HuH-7.5 (cell line): ENCODE measurements around the gene IGLL1.
"Not testable (repeated sequence)": the region's sequence is repeated elsewhere in the genome, so short reads cannot be mapped to it uniquely, and the experiment has no call there.

Source experiments
- DNase-seq: peaks from one replicate; pipeline ENCODE4 v3.0.0; 2011; ENCODE audit warnings: low spot score

The IGLL1 gene

DNA sequence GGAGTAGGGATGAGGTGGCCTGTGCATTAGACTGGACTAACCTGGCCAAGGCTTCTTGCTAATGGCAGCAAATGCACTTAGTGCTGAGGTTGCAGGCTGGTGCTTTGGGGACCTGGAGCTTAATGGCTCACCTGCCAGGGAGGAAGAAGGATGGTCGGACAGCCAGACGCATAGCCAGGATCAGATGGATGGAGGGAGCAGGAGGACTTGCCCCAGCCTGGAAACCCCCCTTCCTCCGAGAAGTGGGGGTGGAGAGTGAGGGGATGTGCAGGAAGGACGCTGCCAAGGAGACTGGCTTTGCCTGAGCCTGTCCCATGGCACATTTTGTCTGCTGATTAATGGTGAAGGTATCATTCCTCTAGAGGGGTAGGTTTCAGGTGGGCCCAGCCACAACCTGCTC, 17.9 kb downstream of the IGLL1 start:
- no peak for DNase-seq

DNA sequence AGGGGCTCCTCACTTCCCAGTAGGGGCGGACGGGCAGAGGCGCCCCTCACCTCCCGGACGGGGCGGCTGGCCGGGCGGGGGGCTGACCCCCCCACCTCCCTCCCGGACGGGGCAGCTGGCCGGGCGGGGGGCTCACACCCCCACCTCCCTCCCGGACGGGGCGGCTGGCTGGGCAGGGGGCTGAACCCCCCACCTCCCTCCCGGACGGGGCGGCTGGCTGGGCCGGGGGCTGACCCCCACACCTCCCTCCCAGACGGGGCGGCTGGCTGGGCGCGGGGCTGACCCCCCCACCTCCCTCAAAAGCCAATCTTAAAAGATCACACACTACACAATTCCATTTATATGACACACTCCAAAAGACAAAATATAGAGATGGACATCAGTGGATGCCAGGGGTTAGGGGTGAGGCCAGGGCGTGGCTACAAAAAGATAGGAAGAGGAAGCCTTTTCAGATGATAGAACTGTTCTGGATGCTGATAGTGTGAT, 19.0 kb downstream of the IGLL1 start:
- DNase-seq, result not testable (repeated sequence)

DNA sequence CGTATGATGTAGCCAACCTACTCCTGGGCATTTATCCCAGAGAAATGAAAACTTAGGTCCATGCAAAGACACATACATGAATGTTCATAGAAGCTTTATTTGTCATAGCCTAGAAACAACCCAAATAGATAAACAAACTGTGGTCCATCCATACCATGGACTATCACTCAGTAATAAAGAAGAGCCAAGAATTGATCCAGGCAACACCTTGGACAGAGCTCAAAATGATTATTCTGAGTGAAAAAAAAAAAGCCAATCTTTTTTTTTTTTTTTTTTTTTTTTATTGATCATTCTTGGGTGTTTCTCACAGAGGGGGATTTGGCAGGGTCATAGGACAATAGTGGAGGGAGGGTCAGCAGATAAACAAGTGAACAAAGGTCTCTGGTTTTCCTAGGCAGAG, 19.9 kb downstream of the IGLL1 start:
- DNase-seq, result not testable (repeated sequence)

DNA sequence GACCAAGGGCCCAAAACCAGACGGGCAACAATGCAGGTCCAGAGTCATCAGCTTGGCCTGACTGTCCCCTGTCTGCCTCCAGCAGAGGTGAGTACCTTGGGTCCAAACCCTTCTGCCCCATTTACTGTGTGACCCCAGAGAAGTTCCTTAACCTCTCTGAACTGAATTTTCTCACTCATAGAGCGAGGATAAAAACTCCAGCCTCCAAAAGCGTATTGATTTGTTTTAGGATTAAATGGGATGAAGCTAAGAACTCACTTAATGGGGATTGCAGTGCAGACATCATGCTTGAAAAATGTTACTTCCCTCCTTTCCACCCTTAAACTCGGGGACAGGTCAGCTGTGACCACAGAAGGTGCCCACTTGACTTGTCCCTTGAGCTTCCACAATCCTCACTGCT, 22.6 kb downstream of the IGLL1 start:
- DNase-seq, result no peak

DNA sequence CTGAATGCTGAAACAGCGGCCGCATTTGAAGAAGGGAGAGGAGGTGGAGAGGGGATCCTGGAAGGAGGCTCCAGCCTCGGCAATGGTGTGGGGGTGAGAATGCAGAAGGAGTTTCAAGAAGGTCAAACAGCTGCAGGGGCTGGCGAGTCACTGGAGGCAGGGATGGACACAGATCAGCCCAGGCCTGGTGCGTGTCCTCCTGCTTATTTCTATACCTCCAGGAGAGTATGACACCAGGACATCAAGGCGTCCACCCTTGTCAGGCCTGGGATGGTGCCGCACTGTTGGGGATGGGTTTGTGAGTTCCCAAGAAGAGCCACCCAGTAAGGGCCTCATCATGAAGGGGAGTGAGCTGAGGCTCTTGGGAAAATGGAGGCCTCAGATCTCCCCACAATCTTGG, 23.1 kb downstream of the IGLL1 start:
- no peak for DNase-seq

DNA sequence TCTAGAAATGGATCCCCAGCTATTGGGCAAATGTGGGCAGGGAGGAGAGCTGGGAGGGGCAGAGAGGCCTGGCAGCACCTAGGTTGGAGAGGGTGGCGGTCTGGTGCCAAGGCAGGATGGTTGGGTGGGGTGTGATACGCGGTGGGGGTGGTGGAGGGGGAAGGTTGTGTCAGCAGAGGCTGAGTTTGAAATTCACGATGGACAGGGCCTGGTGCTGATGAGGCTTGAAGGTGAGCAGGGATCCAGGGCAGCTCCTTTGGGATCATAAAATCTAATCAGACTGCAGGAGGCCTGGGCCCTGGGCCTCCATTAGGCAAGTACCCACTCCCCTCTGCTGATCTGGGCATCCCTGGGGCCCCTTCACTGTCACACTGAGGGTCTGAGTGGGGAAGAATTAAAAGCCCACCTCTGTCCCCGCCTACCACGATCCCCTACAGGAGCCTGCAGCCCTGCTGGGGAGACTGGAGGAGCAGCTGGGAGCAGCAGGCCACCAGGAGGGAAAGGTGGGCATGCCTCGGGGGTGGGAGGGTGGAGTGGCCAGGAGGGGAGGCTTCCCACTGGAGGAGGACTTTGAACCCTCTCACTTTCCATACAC, 24.0 kb downstream of the IGLL1 start:
- DNase-seq, result no peak

DNA sequence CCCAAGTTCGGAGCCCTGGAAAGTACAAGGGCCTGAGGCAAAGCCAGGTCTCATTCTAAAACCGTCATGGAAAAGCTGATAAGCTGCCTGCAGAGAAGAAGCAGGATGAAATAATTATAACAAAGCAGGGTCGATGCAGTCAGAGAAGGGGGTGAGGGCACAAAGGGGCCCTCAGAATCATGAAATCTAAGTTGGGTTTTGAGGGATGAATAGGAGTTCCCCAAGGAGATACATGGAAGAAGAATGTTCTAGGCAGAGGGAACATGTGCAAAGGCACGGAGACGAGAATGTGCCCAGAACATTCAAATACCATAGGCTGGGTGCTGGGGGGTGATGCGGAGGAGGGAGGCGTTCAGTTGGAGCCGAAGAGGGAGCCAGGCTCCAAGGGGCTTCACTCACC, 25.0 kb downstream of the IGLL1 start:
- DNase-seq, result no peak

DNA sequence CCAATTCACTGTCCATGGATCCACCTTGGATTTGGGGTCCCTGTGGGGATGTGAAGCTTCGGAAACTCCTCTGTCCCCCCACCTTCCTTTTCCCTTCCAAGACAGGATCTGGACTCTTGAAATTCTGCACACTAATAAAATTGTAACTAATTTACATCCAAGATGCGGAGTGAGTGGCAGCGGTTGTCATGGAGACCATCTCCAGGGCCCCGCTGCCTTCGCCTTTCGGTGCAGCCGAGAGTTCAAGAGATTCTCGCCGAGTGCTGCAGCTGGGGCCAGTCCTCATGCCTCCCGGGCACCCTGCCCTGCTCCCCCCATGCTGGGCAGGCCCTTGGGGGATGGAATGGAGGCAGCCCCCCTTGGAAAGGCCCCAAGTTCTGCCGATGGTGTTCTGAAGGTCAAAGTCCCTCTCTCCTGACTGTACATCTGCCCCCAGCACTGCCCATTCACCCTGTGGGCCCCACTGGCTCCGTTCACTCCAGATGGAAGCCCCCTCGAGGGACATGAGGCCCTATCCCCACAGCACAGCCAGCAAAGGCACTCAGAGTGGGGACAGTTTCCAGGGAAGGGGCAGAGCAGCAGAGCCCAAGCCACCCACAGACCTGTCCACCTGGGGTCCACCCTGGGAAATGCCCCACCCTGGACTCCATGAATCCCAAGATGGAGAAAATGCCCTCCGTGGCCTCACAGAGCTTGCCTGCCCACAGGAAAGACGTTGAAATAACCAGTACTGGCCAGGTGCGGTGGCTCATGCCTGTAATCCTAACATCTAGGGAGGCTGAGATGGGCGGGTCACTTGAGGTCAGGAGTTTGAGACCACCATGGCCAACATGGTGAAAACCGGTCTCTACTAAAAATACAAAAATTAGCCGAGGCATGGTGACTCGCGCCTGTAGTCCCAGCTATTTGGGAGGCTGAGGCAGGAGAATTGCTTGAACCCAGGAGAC, 25.9 kb downstream of the IGLL1 start:
- DNase-seq, result no peak

DNA sequence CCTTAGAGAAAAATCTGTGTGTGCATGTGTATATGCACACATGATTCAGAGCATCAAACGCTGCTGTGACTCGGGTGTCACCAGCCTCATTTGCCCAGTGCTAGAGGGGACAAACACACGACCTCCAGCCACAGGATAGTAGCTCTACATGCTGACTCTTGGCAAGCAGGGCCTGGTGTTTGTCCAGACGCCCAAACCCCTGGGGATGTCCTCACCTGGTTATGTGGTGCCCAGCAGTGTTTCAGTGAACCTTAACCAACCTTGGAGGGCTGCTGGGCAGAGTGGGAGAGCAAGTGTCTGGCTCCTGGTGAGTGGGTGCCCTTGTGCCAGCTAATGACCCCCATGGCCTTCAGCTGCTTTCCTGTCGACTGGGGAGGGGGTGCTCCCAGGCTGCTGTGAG, 26.7 kb downstream of the IGLL1 start:
- DNase-seq, result no peak

DNA sequence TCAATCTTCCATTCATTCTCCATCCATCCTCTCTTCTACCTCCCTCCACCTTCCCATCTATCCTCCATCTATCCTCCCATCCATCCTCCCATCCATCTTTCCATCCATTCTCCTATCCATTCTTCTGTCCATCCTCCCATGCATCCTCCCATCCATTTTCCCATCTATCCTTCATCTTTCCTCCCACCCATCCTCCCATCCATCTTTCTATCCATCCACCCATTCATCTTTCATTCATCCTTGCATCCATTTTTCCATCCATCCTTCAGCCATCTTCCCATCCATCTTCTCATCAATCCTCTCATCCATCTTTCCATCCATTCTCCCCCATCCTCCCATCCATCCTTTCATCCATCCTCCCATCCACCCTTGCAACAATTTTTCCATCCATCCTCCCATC, 27.5 kb downstream of the IGLL1 start:
- DNase-seq, result no peak

DNA sequence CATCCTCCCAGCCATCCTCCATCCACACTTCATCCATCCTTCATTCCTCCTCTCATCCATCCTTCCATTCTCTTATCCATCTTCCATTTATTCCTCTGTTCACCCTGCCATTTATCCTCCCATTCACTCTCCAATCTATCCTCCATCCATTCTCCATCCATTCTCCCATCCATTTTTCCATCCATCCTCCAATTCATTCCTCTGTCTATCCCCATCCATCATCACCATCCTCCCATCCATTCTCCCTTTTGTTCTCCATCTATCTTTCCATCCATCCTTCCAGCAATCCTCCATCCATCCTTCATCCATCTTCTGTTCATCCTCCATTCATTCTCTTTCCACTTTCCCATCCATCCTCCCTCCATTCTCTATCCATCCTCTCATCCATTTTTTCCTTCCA, 28.7 kb downstream of the IGLL1 start:
- no peak for DNase-seq

DNA sequence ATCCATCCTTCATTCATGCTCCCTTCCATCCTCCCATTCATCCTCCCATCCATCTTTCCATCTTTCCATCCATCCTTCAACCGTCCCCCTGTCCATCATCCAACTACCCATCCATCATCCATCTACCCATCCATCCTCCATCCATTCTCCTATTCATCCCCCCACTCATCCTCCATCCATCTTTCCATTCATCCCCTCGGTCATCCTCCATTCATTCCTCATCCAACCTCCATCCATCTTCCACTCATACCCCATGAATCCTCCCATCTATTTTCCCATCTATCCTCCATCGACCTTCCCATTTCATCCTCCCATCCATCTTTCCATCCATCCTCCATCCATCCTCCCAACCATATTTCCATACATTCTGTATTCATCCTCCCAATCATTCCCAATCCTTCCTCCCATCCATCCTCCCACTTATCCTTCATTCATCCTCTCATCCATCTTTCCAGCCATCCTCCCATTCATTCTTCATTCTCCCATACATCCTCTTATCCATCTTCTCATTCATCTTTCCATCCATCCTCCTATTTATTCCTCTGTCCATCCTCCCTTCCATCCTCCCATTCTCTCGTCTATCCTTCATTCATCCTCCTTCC, 29.9 kb downstream of the IGLL1 start:
- no peak for DNase-seq

DNA sequence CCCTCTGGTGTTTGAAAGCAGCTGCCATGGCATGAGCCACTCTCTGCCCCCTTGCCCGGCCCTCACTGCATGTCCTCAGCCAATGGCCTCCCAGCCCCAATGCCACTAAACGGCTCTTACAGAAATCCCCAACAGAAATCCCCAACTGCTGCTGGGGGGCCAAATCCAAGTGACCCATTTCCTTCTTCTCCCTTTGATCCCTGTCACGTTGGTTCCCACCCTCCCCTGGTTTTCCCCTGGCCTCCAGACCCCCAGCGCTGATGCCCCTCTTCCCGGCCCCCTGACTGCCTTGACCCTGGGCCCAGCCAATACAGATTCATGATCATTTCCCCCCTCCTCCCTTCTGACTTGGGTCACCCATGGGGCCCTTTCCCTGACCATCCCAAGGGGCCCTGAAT, 30.9 kb downstream of the IGLL1 start:
- no peak for DNase-seq

DNA sequence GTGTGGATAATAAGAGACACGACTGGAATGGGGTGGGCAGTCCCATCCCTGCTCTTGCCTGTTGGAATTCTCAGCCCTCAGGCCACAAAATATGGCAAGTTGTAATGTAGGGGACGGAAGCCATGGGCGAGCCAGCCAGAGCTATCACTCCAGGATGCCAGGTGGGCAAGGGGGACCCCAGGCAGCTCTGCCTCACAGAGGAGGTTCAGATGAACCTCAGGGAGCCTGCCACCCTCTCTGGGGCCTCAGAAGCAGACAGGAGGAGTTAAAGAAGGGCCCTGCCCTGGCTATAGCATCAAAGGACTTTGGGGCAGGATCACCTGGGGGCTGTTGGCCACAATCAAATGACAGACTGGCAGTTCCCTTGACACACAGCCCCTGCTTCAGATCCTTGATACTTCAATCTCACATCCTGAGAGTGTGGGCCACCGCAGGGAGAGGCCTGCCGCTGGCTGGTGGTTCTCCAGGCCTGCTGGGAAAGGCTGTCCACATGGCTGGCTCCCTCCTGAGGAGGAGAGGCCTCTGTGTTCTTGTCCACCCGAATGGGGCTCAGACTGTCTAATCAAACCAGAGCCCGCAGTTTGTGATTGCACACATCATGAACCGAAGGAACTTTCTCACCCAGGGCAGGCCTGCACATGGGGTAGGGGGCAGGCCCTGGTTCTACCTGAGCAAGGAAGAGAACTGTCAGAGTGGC, 31.4 kb downstream of the IGLL1 start:
- DNase-seq, result no peak

DNA sequence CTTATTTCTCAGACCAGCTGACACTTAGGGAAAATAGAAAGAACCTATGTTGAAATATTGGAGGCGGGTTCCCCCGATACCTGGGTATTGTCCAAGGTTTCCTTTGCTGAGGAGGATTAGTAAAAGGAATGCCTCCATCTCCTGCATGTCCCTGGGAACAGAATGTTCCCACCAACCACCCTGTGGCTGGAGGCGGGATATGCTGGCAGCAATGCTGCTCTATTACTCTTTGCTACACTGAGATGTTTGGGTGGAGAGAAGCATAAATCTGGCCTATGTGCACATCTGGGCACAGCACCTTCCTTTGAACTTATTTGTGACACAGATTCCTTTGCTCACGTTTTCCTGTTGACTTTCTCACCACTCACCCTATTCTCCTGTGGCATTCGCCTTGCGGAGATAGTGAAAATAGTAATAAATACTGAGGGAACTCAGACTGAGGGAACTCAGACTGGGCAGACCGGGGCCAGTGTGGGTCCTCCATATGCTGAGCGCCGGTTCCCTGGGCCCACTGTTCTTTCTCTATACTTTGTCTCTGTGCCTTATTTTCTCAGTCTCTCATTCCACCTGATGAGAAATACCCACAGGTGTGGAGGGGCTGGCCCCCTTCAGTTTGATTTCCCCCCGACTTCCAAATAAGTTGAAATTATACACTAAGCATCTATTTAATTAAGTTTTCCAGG, 32.1 kb downstream of the IGLL1 start:
- DNase-seq, result no peak

DNA sequence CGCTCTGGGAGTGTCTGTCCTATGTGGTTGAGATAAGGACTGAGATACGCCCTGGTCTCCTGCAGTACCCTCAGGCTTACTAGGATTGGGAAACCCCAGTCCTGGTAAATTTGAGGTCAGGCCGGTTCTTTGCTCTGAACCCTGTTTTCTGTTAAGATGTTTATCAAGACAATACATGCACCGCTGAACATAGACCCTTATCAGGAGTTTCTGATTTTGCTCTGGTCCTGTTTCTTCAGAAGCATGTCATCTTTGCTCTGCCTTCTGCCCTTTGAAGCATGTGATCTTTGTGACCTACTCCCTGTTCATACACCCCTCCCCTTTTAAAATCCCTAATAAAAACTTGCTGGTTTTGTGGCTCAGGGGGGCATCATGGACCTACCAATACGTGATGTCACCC, 32.7 kb downstream of the IGLL1 start:
- DNase-seq, result not testable (repeated sequence)

DNA sequence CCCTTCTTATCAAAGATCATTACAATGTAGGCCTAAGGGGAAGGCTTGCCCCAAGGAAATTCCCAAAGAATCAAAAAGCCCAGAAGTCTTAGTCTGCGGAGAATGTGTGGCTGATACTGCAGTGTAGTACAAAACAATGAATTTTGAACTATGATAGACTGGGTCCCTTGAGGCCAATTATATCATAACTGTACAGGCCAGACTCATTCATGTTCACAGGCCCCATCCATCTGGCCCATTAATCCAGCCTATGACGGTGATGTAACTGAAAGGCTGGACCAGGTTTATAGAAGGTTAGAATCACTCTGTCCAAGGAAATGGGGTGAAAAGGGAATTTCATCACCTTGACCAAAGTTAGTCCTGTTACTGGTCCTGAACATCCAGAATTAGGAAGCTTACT, 35.2 kb downstream of the IGLL1 start:
- no peak for DNase-seq

DNA sequence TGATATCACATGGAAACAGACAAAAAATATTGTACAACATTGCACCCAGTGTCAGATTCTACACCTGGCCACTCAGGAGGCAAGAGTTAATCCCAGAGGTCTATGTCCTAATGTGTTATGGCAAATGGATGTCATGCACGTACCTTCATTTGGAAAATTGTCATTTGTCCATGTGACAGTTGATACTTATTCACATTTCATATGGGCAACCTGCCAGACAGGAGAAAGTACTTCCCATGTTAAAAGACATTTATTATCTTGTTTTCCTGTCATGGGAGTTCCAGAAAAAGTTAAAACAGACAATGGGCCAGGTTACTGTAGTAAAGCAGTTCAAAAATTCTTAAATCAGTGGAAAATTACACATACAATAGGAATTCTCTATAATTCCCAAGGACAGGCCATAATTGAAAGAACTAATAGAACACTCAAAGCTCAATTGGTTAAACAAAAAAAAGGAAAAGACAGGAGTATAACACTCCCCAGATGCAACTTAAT, 36.5 kb downstream of the IGLL1 start:
- DNase-seq, result not testable (repeated sequence)

DNA sequence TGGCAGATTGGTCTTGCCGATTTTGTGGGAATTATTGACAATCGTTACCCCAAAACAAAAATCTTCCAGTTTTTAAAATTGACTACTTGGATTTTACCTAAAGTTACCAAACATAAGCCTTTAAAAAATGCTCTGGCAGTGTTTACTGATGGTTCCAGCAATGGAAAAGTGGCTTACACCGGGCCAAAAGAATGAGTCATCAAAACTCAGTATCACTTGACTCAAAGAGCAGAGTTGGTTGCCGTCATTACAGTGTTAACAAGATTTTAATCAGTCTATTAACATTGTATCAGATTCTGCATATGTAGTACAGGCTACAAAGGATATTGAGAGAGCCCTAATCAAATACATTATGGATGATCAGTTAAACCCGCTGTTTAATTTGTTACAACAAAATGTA, 37.2 kb downstream of the IGLL1 start:
- no peak for DNase-seq

DNA sequence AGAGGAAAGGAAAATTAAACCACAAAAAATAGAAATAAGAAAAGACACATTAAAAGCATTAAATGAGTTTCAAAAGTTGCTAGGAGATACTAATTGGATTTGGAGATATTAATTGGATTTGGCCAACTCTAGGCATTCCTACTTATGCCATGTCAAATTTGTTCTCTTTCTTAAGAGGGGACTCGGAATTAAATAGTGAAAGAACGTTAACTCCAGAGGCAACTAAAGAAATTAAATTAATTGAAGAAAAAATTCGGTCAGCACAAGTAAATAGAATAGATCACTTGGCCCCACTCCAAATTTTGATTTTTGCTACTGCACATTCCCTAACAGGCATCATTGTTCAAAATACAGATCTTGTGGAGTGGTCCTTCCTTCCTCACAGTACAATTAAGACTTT, 37.7 kb downstream of the IGLL1 start:
- DNase-seq, result not testable (repeated sequence)

DNA sequence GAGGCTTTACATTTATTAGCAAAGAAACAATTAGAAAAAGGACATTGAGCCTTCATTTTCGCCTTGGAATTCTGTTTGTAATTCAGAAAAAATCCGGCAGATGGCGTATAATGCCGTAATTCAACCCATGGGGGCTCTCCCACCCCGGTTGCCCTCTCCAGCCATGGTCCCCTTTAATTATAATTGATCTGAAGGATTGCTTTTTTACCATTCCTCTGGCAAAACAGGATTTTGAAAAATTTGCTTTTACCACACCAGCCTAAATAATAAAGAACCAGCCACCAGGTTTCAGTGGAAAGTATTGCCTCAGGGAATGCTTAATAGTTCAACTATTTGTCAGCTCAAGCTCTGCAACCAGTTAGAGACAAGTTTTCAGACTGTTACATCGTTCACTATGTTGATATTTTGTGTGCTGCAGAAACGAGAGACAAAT, 38.2 kb downstream of the IGLL1 start:
- not testable (repeated sequence) for DNase-seq

DNA sequence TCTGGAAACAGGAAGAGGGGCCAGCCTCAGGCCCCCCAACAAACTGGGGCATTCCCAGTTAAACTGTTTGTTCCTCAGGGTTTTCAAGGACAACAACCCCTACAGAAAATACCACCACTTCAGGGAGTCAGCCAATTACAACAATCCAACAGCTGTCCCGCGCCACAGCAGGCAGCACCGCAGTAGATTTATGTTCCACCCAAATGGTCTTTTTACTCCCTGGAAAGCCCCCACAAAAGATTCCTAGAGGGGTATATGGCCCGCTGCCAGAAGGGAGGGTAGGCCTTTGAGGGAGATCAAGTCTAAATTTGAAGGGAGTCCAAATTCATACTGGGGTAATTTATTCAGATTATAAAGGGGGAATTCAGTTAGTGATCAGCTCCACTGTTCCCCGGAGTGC, 39.3 kb downstream of the IGLL1 start:
- not testable (repeated sequence) for DNase-seq
